Measurements from ENCODE around the gene KRT74.

DNA sequence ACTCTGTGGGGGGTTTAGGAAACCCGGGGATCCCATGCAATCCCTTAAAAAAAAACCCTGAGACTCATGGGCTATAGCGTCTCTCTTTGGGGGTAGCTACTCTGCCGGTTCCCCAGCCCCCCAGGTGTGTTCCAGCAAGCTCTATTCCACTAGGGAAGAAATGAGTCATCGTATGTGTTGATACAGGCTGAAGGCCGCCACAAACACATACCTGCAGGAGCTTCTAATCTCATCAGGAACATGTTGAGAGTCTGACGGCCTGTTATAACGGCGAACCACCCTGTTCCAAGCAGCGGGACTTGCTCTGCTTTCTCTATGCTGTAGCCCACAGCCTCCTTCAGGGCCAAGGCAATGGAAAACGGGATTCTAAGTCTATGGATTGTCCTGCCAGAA, 52.5 kb downstream of the KRT74 start:
- TF ChIP-seq, protein P1, sequence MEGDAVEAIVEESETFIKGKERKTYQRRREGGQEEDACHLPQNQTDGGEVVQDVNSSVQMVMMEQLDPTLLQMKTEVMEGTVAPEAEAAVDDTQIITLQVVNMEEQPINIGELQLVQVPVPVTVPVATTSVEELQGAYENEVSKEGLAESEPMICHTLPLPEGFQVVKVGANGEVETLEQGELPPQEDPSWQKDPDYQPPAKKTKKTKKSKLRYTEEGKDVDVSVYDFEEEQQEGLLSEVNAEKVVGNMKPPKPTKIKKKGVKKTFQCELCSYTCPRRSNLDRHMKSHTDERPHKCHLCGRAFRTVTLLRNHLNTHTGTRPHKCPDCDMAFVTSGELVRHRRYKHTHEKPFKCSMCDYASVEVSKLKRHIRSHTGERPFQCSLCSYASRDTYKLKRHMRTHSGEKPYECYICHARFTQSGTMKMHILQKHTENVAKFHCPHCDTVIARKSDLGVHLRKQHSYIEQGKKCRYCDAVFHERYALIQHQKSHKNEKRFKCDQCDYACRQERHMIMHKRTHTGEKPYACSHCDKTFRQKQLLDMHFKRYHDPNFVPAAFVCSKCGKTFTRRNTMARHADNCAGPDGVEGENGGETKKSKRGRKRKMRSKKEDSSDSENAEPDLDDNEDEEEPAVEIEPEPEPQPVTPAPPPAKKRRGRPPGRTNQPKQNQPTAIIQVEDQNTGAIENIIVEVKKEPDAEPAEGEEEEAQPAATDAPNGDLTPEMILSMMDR (IDR thresholded peaks at IDR 0.05; ENCODE audit: insufficient read depth, low read length, poor library complexity, severe bottlenecking): no peak
- no peak for TF ChIP-seq EZH2phosphoT487 (conservative IDR thresholded peaks at IDR 0.05; ENCODE audit: low read length)
